Transverse colon (tissue), 4 donors: ENCODE measurements around the gene EML3.

ENCODE experiments used
- EP300 ChIP-seq: sonication (generic); formaldehyde crosslinking; IDR thresholded peaks from one replicate; pipeline ENCODE4 v1.6.1; 2017; ENCODE audit warnings: antibody characterized with exemption, low read depth
- POLR2A ChIP-seq: fragments of 450-650 bp; IDR thresholded peaks from one replicate; pipeline ENCODE4 v1.6.1; 2016; ENCODE audit warnings: antibody characterized with exemption, mild to moderate bottlenecking, moderate library complexity
- POLR2AphosphoS5 ChIP-seq, 3 donors: sonication (generic); formaldehyde crosslinking; IDR thresholded peaks; one replicate each; pipeline ENCODE4 v1.6.1; 2016; ENCODE audit warnings: antibody characterized with exemption in 3 of 3
- TF ChIP-seq, protein P1 (sequence below), 5 experiments: fragments of 200-600 bp in 3 of 5; fragments of 450-650 bp in 2 of 5; sonication (generic) in 3 of 5; IDR thresholded peaks; 1 replicate in 2 of 5; 2 replicates in 3 of 5; pipeline ENCODE4 v1.5.1; 2016 to 2017; ENCODE audit warnings: antibody characterized with exemption in 5 of 5, inconsistent platforms in 3 of 5, mild to moderate bottlenecking in 2 of 5, moderate library complexity in 1 of 5

DNA sequence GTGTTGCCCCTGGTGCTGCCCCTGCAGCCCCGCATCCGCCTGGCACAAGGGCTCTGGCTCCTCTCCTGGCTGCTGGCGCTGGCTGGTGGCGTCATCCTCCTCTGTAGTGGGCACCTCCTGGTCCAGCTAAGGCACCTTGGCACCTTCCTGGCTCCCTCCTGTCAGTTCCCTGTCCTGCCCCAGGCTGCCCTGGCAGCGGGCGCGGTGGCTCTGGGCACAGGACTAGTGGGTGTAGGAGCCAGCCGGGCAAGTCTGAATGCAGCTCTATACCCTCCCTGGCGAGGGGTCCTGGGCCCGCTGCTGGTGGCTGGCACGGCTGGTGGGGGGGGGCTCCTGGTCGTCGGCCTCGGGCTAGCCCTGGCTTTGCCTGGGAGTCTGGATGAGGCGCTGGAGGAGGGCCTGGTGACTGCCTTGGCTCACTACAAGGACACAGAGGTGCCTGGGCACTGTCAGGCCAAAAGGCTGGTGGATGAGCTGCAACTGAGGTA, 760 bp upstream of the EML3 start:
- TF ChIP-seq, protein P1, sequence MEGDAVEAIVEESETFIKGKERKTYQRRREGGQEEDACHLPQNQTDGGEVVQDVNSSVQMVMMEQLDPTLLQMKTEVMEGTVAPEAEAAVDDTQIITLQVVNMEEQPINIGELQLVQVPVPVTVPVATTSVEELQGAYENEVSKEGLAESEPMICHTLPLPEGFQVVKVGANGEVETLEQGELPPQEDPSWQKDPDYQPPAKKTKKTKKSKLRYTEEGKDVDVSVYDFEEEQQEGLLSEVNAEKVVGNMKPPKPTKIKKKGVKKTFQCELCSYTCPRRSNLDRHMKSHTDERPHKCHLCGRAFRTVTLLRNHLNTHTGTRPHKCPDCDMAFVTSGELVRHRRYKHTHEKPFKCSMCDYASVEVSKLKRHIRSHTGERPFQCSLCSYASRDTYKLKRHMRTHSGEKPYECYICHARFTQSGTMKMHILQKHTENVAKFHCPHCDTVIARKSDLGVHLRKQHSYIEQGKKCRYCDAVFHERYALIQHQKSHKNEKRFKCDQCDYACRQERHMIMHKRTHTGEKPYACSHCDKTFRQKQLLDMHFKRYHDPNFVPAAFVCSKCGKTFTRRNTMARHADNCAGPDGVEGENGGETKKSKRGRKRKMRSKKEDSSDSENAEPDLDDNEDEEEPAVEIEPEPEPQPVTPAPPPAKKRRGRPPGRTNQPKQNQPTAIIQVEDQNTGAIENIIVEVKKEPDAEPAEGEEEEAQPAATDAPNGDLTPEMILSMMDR (IDR thresholded peaks at IDR 0.05), result no peak
- TF ChIP-seq POLR2A, result no peak
- no peak for TF ChIP-seq POLR2AphosphoS5 (IDR thresholded peaks at IDR 0.05)
- no peak for TF ChIP-seq EP300
